ENCODE data around the gene C1QL4.
"Not testable (repeated sequence)": the region's sequence is repeated elsewhere in the genome, so short reads cannot be mapped to it uniquely, and the experiment has no call there.

Gene C1QL4

GRCh38 chr12:49283541-49284429 lies 53.2 kb downstream of the C1QL4 start:
- Mint-ChIP-seq H3K4me3 (no peak overlapping the region), H3K27ac (no peak overlapping the region), H3K27me3 (ENCODE audit: low read depth, poor library complexity) (peaks cover 29% of the 10 kb centered on the region), H3K36me3 (ENCODE audit: low read depth) (no peaks in the 10 kb centered on the region), H3K9me3 (peaks cover 8% of the 10 kb centered on the region), H3K4me1 (peaks cover 29% of the 10 kb centered on the region)
- no peak for DNase-seq
- TF ChIP-seq, protein P1, sequence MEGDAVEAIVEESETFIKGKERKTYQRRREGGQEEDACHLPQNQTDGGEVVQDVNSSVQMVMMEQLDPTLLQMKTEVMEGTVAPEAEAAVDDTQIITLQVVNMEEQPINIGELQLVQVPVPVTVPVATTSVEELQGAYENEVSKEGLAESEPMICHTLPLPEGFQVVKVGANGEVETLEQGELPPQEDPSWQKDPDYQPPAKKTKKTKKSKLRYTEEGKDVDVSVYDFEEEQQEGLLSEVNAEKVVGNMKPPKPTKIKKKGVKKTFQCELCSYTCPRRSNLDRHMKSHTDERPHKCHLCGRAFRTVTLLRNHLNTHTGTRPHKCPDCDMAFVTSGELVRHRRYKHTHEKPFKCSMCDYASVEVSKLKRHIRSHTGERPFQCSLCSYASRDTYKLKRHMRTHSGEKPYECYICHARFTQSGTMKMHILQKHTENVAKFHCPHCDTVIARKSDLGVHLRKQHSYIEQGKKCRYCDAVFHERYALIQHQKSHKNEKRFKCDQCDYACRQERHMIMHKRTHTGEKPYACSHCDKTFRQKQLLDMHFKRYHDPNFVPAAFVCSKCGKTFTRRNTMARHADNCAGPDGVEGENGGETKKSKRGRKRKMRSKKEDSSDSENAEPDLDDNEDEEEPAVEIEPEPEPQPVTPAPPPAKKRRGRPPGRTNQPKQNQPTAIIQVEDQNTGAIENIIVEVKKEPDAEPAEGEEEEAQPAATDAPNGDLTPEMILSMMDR (IDR thresholded peaks at IDR 0.05) = no peak

DNA sequence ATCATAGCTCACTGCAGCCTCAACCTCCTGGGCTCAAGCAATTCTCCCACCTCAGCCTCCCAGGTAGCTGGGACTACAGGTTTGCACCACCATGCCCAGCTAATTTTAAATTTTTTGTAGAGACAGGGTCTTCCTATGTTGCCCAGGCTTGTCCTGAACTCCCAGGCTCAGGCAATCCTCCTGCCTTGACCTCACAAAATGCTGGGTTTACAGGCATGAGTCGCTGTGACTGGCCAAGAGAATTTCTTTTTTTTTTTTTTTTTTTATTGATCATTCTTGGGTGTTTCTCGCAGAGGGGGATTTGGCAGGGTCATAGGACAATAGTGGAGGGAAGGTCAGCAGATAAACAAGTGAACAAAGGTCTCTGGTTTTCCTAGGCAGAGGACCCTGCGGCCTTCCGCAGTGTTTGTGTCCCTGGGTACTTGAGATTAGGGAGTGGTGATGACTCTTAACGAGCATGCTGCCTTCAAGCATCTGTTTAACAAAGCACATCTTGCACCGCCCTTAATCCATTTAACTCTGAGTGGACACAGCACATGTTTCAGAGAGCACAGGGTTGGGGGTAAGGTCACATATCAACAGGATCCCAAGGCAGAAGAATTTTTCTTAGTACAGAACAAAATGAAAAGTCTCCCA lies 54.1 kb downstream of the C1QL4 start:
- peaks cover 22% of the 10 kb centered on the region for H3K27me3 Mint-ChIP-seq (ENCODE audit: low read depth, poor library complexity)
- not testable (repeated sequence) for DNase-seq; H3K27ac Mint-ChIP-seq; H3K9me3 Mint-ChIP-seq; H3K36me3 Mint-ChIP-seq (ENCODE audit: low read depth); H3K4me3 Mint-ChIP-seq
- peaks cover 23% of the 10 kb centered on the region for H3K4me1 Mint-ChIP-seq
